GM18519 (cell line): ENCODE measurements around the gene ZXDC.

Source experiments
- ATAC-seq: cut with Tn5 transposase; IDR thresholded peaks from one replicate; pipeline ENCODE4 v1.9.1; 2021; ENCODE audit warnings: mild to moderate bottlenecking, moderate library complexity; ENCODE audit not compliant: unreplicated experiment, low FRiP score

Gene ZXDC

DNA sequence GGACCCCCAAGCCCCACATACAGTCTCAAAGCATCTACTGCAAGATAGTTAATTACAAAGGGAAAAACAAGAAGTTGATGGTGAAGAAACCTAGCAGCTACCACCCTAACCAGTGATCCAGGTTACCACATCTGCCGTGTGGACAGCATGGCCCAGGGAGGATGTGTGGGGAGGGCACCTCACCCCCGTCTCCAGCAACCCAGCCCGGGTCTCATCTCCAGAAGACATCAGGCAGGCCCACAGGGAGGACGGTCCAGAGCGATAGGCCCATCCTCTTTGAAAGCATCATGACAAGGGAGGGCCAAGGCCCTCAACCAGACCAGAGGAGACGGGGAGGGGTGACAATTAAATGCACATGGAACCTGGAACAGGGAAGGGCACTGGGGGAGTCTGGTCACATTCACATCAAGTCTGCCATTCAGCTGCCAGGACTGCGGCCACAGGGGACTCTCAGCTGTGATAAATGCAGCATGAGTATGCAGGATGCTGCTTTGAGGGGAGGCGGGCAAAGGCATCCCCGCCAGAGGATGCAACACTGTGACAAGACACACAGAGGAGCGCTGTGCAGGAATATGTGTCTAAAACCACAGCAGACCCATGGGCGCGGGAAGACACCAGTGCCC is 18.8 kb downstream of the ZXDC start:
- ATAC-seq: no peak

DNA sequence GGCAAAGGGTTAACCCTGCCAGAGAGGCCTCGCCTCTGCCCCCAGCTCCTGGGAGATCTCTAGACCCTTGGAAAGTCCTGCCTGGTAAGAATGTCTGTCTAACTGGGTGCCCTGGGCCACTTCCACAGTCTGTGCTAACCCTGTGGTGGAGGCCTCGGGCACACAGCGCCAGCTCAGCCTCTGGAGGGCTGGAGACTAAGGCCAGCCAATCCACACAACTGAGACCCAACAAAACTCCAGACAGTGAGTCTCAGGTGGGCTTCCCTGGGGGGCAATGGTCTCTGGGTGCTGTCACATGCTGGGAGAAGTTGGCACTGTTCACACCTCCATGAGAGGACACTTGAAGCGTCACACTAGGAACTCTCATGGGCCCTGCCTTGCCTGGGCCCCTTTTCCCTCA is 19.5 kb downstream of the ZXDC start:
- ATAC-seq: no peak

DNA sequence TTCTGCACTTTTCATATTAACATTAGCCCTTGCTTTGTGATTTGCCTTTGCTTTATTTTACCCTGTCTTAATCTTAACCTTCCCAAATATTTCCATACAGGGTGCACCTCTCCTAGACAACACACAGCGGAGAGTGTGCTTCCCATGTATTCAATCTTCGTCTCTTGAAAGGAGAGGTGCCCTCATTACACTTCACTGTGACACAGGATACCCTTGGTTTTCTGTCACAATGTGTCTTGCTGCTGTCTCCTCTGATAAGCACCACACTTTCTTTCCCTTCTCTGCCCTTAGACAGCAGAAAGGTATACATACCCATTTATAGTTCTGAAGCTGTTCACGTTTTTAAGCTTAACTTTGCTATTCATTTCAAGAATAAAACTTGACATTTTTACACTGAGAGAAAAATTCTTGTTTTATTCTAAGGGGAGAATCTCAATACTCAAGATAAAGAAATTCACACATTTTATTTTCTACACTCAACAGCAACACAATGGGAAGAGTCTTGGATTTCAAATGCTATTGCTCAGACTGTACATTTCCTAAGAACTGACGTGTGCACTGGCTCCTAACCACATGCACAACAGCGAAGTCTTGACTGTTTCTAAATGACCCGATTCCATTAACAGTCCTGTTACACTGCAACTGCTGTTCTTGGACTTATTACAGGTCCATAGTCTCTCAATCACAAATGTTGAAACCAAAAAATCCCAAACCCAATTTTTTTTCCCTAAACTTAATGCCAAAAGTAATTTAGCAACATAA is 21.1 kb downstream of the ZXDC start:
- ATAC-seq: no peak

GRCh38 chr3:126454025-126454424 is 21.7 kb downstream of the ZXDC start:
- no peak for ATAC-seq

DNA sequence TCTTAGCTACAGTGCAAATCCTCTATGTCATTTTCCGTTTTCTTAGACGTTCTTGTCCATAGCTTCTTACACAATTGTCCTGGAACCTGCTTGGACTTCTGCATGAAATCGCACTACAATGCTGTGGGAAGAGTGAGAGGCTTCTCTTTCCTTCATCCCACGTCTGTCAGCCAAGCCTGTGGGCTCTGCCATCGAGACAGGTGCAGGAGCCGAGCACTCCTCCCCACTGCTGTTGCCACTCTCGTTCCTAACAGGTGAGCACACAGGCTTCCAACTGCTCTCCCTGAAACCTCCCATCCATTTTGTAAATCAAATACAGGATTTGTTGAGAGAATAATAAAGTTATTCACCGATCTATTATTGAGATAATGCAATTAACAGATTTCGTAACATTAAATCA is 23.5 kb downstream of the ZXDC start:
- ATAC-seq: no peak

DNA sequence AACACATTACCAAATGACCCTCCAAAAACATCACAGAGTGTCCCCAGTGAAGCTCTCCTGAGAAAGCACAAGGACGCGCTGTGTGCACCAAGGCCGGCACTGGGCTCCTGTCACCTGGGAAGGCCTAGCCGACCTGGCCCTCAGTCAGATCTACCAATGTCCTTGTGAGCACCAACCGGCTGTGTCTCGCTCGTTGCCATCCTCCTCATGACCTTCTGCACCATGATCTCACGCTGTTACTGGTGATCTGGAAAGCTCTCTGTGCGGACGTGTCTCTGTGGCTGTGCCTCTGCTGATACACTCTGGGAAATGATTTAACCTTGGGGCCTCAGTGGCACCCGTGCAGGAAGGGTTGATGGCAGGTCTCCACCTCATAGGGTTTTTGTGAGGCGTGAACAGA is 24.2 kb downstream of the ZXDC start:
- ATAC-seq: no peak

DNA sequence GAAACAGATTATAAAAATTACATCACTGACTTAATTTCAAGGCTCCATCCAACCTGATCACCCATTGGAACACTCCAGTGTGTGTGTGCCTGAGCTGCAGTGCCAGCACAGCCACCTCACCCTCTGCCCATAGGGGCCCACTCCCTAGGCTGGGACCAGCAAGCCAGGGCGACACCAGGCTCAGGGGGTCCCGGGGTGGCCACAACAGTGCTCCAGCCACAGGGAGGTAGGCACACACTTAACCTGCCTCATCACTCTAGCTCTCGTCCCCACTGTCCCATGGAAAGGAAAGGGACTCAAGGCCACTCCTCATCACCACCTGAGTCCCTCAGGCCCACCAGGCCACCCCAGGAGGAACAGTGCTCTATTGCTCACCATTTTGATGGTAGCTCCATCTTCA is 24.9 kb downstream of the ZXDC start:
- ATAC-seq: no peak

GRCh38 chr3:126450219-126450618 is 25.5 kb downstream of the ZXDC start:
- no peak for ATAC-seq

DNA sequence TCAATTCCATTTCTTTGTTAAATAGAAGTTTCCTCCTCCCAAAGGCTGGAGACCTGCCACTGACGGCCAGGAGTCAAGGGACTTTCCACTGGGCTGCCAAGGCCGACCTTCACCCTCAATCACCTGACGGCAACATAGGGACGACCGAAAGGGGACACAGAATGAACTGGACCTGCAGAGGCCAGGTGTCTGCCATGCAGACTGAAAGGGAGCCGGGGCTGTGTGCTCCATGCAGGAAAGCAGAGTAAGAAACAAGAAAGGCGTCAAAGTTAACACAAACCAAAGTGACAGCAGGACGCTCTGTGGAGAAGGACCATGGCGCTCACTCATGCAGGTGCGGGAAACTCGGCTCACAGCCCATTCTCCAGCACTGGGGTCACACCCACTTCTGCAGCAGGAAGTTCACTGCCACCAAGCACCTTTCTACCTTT is 26.1 kb downstream of the ZXDC start:
- no peak for ATAC-seq

DNA sequence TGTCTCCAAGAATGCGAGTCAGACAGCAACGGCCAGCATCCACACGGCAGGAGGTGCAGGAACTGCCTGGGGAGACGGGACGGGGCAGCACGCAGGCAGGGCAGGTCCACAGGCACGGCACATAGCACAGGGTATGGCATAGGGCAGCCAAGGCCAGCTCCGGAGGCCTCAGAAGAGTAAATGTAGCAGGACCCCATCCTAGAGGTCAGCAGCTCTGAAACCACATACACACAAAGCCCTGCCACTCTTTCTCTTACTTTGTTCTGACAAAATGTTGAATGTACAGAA is 26.9 kb downstream of the ZXDC start:
- ATAC-seq: no peak

- no peak for ATAC-seq
Measured at GRCh38 chr3:126448136-126448892, 27.4 kb downstream of the ZXDC start.

- ATAC-seq: no peak
Measured at GRCh38 chr3:126447456-126448106, 28.1 kb downstream of the ZXDC start.

DNA sequence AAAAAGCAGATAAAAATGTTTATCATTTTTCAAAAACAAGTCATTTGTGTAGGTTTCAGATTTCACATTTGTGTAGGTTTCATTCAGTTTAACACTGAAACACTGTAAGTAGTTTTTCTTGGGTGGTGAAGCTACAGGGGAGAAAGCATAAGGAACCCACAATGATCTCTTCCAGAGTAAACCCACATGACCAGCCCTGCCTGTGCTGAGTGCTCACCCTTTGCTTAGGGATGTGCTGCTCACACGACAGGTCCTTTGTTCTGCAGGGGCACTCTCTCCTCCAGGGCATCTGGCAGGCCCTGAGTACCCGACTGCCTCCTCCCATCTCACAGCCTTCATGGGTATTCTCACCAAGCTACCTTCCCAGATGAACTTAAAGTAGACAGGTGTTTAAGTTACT is 28.9 kb downstream of the ZXDC start:
- no peak for ATAC-seq

GRCh38 chr3:126446301-126446700 is 29.4 kb downstream of the ZXDC start:
- ATAC-seq: no peak

DNA sequence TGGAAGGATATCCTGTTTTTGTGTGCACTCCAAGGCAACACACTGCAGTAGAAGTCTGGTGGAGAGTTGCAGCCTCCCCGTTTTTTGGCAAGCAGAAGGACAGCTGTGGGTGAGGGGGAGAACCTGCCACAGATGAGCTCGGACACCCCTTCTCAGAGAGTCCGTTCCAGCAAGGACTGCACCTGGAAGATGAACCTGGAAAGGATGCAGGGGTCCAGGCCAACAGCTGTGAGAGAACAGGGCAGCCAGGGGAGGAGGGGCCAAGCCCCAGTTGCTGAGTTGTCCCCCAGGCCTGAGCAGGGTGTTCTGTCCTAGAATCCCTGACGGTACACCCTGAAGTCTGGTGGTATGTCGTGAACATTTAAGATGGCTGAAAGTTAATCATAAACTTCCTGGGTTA is 30.2 kb downstream of the ZXDC start:
- no peak for ATAC-seq

- ATAC-seq: no peak
Measured at GRCh38 chr3:126442856-126443242, 32.8 kb downstream of the ZXDC start.

- ATAC-seq: no peak
Measured at GRCh38 chr3:126442094-126442855, 33.4 kb downstream of the ZXDC start.

DNA sequence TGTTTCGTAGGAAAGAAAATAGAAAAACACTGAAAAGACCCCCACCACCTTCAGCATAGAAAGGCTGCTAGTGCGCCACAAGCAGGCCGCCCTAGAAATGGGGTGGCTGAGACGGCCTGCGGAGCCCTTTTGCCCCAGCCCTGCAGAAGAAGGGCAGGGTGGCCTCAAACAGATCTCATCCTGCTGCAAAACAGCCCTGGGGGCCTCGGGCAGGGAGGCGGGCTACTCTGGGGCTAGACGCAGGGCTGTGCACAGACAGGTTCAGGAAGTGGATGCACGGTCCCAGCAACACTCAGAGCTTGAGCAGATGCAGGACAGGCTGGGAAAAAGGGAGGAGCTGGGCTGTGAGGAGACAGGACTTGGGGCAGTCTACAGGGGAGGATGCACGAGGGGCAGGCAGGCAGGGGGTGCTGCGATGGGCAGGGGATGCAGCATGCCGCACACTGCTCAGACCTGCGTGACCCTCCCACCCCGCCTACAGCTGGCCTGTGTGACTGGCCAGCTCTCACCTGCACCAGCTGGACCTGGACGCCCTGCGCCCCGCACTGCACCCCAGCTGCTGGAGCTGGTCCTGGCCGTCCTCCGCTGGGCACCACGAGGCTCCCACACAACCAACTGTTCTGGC is 34.3 kb downstream of the ZXDC start:
- no peak for ATAC-seq

GRCh38 chr3:126440709-126440995 is 35.0 kb downstream of the ZXDC start:
- ATAC-seq: no peak

DNA sequence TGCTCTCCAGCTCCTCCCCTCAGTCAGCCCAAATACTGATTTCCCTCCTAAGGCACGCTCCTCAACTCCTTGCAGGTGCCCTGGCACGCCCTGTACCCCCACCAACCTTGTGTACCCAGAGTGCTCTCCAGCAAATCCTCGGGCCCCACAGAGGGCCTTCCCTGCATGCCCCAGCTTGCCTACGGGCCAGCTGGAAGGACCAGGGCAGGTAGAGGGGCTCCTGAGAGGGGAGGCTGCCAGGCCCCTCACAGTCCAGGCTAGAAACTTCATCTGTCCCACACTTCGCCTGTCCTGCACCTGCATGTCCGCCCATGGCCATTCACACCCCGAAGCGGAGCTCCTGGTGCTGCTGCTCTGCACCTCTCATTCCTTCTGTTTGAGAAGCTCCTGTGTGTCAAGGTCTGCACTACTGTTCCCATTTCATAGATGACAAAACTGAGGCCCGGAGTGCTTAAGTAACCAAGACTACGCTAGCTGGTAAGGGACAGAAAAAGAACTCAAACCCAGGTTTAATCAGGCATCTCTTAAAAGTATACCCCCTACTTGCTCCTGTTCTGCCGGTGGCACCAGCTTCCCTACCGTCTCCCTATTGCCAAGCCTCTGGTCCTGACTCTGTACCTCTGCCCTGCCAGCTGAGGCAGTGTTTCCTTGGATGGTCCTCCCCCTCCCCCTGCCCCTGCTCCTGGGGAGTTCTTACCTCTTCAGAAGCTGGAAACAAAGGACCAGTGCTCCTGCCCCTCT is 35.6 kb downstream of the ZXDC start:
- no peak for ATAC-seq
